GM19035 (cell line): ENCODE data around the gene GNAI3.

Experiments
- ATAC-seq: cut with Tn5 transposase; IDR thresholded peaks from one replicate; pipeline ENCODE4 v1.9.1; 2021; ENCODE audit not compliant: unreplicated experiment

The GNAI3 gene

DNA sequence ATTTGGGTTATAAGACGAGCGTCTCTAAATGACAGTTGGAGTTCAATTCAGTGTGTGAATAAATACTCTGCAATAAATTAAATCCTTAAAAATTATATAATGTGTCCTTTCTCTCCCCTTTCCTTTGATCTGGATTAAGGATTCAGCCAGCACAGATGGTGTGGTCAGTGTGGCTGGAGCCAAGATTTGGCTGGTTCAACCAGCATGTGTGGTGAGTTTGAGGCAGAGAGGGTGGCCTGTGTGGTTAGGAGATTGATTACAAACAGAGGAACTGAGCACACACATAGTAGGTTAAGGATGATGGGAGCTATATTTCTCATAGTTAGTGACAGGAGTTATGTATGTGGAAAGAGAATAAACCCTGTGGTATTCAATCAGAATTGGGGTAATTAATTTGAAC is 24.7 kb upstream of the GNAI3 start:
- no peak for ATAC-seq

DNA sequence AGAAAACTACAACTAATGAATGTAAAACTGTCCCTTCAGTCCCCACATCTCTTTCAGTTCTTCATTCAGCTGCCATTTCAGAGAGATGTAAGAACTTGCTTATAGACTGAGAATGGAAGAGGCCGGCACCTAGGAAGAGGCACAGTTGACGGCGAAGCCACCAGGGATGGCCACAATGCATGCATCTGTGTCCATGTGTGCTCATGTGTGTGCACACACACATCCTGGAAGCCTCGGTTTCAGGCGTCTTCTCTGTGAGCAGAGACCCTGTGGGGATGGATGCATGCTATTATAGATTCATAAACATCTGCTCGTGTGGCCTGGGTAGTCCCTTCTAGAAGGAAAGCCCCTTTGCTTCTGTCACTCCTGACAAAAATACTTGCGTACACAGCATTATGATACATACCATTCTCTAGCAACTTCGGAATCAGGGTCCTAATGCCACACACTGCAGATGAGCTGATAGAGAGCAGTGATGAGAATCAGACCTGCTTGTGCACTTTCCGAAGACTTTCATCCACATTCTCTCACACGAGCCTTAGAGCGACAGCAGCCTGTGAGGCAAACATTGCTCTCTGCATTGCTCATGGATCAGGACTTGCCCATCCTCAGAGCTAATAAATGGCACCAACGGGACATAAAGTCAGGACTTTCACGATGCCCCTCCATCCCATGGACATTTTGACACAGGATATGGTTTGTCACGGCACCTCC is 21.2 kb upstream of the GNAI3 start:
- ATAC-seq: peak; percentile 71

DNA sequence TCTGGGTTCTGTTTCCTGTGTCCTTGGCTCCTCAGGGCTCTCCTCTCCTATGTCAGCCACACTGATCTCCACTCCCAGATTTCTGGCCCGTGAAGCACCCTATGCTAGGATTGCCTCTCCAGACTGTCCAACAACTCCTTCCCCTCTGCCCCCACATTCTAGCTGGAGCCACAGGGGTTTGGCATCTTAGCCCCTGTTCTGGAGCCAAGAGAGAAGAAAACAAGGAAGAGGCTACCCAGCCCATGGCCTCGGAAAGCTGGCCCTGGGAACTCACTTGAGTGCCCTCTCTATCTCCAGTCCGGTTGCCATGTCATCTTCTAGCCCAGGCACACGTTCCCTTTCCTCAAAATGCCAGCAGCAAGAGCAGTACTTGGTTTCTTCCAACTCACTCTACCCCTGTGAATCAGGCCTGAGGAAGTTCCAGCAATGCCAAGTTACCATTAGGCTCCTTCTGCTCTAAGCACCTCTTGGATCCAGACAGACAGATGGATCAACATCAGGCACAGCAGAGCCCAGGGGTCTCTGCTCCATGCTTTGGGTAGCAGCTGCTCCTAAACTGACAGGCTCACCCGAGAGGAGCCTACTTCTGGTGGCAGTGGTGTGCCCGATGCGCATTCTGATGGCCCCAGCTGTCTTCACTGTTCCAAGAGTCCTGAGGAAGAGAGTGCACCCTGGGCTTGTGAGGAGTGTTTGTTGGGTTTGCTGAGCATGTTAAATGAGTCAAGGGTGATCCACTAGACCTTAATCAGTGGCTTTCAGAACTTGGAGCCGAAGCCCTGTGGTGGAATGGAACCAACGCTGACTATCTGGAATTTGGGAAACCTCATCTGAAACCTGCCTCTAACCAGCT is 20.3 kb upstream of the GNAI3 start:
- no peak for ATAC-seq

DNA sequence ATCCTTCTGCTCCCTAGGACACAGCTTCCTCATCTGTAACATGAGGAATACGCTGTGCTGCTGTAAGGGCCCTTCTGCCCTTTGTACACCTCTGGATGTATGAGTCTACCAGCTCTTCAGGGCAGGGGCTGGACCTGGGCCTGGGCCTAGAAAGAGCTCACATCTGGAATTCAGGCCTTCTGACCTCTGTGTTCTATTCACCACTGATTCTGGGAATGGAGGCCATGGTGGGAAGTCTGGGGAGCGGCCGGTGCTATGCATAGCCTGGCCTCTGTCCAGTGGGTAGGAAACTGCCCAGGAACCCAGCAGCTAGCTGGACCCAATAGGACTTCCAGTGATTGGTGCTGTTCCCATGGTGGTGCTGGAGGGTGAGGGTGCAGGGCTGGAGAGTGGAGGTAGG is 19.7 kb upstream of the GNAI3 start:
- no peak for ATAC-seq

DNA sequence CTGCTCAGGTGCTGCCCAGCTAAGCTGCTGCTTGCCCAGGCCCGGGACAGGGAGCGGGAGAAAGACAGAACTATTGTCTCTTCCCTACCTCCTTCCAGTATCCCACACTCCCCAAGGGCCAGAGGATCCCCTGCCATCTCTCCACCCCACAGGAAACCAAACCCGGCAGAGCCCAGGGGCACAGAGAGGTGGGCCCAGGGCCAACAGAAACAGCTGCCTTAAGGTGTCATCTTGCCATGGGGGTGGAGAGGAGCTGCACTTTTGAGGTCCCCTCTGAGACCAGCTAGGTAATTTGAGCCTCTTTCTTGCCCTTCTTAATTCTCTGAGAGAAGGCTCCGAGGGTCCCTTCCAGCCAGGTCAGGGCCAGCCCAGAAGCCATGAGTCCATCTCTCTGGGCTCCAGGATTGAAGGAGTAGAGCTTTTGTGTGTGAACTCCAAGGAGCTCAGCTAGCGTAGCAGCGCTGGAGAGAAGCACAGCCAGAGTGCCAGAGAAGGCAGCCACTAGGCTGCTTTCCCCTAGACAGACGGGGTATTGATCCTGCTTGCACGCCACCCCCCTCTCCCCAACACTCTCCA is 18.4 kb upstream of the GNAI3 start:
- ATAC-seq: no peak

DNA sequence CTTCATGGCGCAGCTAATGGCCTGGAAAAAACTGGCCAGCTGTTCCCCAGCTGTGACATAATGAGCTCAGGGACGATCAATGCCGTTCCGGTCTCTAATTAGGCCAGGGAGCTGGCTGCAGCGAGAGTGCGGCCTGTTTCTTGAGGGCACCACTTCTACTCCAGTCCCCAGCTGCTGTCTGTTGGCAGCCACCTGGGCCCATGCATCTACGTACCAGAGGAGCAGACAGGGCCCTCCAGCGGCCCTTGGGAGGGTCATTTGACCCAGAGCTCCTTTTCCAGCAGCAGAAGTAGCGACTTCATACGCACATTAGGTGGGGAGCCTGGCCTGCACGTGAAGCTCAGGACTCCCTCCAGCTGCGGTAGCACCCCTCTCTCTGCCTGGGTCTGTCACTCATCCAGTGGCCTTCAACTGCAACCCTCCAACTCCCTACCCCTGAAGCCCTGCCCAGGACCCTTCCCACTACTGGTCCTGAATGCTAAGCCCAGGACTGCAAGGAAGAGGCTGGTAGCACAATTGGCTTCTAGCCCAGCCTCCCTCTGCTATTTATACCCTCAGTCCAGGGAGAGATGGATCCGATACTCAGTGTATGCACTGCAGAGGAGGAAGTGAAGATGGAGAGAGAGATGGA is 17.8 kb upstream of the GNAI3 start:
- ATAC-seq: no peak

DNA sequence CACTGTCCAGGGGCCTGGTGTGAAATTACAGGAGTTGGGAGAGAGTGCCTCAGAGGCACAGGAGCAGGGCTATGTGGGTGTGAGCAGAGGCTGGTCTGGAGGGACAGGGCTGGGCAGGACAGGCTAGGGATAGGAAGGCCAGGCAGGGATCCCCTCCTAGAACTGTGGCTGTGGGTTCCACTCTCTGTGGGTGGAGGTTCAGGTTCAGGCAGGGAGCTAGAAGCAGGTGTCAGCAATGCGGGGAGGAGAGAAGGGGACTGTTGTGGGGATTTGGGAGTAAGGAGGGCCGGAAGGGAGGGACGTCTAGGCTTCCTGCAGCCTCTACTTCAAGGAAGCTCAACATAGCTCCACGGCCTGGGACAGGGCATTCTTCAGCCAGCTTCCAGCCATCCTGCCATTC is 17.0 kb upstream of the GNAI3 start:
- no peak for ATAC-seq

DNA sequence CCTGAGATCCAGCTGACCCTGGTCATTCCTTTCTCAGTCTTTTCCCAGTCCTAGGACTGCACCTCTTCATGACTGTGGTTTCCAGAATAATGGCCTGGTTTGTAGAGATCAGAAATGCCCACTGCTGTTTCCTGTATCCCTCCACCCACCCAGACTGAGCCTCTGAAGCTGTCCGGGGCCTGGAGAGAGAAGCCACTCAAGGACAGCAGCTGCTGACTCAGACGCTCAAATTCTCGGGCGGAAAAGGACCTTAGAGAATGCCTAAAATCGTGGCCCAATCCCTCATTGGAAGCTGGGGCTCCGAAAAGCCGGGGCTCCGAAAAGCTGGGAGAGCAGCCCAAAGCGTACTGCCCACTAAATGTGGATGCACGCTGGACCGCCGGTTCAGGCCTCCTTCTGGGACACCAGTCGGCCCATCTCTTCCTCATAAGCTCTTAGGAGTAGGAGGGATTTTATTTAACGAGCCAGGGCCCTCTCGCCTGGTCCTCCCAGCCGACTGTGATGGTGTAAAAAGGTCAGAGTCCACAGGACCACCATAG is 16.5 kb upstream of the GNAI3 start:
- ATAC-seq: no peak

DNA sequence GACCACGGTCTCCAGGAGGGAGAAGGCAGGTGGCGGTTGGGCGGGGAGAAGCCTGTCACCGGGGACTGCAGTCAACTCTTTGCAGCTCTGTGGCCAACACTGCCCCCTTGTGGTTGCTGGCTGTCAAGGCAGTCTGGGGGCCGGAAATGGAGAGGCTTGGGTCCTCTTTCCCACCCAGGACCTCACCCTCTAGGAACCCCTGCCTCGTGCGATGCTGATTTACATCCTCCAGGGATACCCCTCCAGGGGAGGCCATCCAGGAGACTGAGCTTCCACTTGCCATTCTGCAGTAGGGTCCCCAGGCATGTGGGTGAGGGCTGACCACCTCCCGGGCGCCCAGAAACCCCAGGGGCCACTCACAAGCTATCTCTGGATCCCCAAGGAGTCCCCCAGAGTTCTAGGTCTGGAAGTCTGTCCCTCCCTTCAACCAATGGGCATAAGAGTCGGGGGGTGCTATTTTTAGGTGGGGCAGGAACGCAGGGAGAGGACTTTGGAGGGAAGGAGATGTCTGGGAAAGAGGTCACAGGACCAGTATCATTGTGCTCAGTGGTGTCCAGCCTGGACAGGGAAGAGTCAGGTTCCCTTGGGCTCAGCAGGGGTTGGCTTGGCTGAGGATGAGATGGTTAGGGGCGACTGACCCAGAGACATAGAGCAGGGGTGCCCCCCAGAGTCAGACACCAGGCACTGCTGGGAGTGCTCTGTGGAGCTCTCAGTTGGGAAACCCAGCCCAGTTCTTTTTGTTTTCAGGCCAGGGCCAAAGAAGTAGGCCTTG is 15.9 kb upstream of the GNAI3 start:
- peak; percentile 77 for ATAC-seq

DNA sequence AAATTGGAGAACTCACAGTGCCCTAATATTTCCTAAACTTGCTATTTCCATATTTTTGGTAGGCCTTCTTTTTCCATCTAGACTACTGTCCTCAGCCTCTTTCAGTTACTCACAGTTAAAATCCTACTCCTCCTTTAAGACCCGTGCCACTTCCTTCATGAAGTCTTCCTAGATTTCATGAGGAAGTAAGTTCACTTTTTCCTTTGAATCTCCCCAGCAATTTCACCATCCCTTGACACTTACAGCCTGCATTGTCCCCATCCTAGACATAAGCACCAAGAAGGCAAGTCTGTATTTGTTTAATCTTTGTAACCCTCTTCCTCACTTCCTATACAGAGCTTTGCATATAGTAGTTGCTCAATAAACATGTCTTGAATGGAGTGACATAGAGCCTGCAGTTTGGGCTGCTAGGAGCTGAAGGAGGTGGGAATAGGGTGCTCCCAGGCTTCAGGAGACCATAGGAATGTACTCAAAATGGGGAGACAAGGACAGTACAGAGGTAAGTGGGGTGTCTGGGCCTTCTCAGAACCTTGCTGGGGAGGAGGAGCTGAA is 14.0 kb upstream of the GNAI3 start:
- ATAC-seq: no peak

DNA sequence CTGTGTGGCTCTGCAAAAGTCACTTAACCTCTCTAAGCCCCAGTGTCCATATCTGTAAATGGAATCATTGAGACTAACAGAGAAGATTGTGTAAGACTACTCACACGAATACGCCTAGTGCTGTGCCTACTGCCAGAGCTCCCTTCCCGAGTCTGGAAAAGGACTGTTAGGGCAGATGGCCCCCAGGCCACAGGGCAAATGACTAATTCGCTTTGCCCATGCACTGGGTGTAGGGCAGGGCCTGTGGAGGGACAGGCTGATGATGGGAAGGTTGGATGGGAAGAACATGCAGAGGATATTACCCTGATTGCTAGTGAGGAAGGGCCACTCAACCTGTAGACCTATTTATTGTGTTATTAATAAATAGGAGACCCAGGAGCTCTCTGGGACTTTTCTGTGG is 12.9 kb upstream of the GNAI3 start:
- no peak for ATAC-seq

DNA sequence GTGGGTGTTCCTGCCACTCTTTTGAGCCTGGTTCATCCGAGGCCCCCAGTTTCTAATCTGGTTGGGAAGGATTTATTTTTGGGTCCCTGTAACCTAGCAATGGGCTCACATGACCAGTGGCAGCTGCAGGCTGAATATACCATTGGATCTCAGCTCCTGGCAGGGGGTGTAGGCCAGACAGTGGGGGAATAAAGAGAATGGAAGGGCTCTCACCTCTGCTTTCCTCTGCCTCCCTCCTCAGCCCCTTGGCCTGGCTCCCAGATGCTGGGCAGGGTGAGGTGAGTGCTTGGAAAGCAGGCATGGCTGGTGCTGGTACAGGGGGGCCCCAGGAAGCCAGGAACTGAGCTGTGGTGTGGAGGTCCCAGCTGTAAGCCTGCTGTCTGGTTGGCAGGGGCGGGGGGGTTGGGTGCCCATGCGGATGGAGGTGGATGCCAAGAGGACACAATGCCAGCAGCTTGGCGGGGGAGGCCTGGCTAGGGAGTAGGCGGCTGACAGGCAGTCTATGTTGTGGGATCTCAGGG is 12.4 kb upstream of the GNAI3 start:
- ATAC-seq: no peak

DNA sequence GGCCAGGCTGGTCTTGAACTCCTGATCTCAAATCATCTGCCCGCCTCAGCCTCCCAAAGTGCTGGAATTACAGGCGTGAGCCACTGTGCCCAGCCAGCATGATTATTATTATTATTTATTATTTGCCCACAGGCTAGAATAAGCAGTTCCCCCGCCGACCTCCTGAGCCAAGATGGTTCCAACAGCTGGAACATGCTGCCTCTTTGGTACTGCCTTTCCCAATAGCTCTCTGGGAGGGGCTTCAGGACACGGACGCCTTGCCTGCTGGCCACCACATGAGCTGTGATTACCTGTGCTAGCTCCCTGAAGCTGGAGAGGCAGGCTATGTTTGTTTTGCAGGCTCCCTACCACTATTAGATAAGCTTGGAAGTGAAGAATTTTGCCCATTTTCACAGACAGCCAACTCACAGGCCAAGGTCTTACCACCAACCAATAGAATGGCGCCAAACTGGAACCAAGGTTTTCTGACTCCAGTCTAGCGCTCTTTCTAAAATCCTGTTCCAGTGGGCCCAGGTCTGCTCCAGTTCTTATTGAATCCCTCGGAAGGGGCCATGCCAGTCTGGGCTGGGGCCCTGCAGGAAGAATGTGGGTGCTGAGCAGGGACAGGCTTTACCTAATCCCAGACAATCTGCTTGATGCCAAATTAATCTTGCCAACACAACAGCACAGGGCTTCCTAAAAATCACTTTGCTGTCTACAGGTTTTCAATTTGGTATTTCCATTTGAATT is 10.8 kb upstream of the GNAI3 start:
- ATAC-seq: no peak

DNA sequence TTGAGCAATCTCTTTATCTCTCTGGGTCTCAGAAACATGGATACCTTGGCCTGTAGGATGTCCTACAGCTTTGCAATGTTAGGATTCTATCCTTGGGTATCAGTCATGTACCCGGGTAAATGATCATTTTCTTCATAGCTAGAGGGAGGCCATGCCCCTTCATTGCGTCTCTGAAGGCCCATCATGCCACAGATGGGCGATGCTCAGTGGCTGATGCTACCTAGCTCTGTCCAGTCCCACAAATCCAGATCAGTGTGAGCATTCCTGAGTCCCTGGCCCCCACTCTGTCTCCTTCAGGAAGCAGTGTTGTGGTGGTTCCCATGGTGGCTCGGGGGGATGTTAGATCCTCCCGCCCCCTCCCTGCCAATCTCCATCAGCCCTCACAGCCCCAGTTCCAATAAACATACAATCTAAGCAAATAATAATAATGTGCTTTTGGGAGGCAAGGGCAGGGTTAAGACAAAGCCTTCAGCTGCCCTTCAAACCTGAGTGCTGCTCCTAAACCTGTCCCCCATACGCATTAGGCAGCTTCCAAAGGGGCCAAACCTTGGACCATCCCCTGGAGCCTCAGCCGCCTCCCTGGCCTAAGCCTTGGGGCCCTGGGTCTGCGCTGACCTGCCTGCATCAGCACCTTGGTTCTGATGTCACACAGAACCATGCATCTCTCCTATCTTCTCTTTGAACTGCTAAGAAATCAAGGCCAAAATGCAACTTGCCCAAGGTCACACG is 9.4 kb upstream of the GNAI3 start:
- no peak for ATAC-seq

DNA sequence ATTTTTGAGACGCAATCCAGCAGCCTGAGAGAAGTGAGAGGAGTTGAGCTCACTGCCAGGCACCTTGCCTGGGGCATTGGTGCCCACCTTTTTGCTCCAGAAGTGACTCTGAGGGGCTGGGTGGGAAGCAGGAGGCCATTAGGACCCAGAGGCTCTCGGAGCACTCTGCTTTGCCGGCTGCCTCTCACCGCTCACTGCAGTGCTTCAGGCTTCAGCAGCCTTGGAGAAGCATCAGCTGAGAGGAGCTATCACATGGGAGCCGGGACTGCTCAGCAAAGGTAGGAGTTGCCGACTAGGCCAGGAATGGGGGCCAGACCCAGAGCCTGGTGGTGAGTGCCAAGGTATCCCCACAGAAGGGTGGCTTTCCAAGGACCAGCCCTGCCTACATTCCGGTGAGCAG is 8.7 kb upstream of the GNAI3 start, which contains the start of gene GPR61:
TSS of gene GPR61 (plus strand) at position 197 of the 400 bp plus-strand sequence. CDS start 3,151 bp downstream, outside the sequence.
- ATAC-seq: no peak

DNA sequence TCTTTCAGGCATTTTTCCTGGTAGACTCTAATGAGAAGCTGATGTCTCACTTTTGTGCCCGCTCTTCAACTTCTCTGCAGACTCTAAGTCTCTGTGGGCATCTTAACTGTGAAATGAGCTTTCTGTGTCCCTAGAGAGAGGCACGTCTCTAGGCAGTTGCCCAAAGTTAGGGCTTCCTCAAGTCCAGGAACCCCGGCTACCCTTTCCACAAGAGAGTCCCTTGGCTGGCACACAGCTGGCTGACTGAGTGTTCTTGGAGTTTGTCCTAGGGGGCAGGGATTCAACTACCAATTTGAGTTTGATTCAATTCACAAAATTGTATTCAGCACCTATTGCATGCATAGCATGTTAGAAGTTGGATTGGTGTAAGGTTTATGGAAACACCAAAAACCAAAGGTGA is 7.3 kb upstream of the GNAI3 start:
- ATAC-seq: no peak

DNA sequence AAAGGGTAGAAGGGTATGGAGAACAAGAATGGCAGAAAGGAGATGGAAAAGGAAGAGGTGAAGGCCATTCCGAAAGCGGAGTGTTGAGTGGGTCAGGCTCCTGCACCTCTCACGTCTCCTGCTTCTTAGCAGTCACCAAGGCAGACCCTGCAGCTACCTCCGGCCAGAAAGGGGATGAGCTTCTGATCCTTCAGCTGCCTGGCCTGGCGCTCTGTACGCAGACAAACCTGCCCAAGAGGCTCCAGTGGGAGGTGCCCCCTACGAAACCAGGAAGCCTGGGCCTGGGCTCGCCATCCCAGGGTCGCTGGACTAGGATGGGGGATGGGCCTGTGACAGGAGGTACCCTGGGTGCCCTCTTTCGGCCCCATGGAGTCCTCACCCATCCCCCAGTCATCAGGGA is 5.8 kb upstream of the GNAI3 start:
- ATAC-seq: no peak

DNA sequence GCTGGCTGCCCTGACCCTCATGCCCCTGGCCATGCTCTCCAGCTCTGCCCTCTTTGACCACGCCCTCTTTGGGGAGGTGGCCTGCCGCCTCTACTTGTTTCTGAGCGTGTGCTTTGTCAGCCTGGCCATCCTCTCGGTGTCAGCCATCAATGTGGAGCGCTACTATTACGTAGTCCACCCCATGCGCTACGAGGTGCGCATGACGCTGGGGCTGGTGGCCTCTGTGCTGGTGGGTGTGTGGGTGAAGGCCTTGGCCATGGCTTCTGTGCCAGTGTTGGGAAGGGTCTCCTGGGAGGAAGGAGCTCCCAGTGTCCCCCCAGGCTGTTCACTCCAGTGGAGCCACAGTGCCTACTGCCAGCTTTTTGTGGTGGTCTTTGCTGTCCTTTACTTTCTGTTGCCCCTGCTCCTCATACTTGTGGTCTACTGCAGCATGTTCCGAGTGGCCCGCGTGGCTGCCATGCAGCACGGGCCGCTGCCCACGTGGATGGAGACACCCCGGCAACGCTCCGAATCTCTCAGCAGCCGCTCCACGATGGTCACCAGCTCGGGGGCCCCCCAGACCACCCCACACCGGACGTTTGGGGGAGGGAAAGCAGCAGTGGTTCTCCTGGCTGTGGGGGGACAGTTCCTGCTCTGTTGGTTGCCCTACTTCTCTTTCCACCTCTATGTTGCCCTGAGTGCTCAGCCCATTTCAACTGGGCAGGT is 5.0 kb upstream of the GNAI3 start:
- ATAC-seq: no peak
